ENCODE results near the gene CLIP4. TPM values are rescaled to one million over a fixed set of nuclear protein-coding genes. Genes with fewer than 3 reads are reported as not detected.

Gene CLIP4
- total and polyA plus RNA-seq, 2 of the 4 experiments (the other 2 are of a cell fraction) = 29.7 to 66.3 TPM

DNA sequence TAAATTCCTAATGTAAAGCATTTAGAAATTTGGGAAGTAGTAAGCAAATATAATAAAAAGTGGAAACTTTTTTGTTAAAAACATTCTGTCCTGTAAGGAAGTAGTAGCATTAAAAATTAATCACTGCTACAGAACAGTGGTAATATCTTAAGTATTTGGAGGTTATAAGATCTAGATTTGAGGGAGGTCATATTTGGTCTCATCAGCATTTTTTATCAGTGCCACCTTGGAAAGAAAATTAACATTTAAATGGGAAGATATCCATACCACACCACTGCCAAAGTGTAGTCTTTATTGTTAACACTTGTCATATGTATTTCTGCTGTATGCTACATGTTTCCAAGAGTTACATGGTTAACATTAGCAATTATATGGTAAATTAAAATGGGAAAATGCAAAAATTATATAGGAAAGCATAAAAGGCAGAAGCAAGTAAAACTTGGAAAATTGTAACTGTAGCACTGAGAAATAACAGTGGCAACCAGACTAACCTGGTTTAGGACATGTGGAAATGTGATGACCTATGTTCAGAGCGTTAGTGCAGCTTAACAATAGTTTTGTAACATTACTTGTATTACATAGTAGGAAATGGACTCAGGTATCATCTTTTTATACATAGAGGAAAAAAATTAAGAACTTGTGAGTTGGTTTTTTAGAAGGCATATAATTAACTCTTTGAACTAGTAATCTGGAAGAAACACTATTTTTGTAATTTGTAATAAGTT lies 47.2 kb downstream of the CLIP4 start:
- Histone ChIP-seq H2BK5ac (ENCODE audit: low read depth, low read length, poor library complexity, severe bottlenecking) (no peak overlapping the region), H3K4me3 (ENCODE audit: insufficient read depth, low read depth, low read length) (no peak overlapping the region), H3K56ac (ENCODE audit: extremely low read depth, insufficient read depth, low read length) (no peak overlapping the region), H3K9me3 (ENCODE audit: control insufficient read depth, insufficient read depth, low read length) (no peaks in the 10 kb centered on the region), H3K27me3 (ENCODE audit: control insufficient read depth, insufficient read depth, low read length) (no peaks in the 10 kb centered on the region), H3K4me2 (ENCODE audit: low read depth, low read length) (no peak overlapping the region), H2AFZ (replicated peaks; ENCODE audit: low read length, poor library complexity) (no peak overlapping the region), H2AK9ac (replicated peaks; ENCODE audit: low read depth, low read length, poor library complexity) (no peak overlapping the region), H4K8ac (ENCODE audit: low read depth in 2 of 2, low read length in 2 of 2) (no peak overlapping the region), H4K91ac (ENCODE audit: insufficient read depth, low read depth, low read length) (no peak overlapping the region), H3K18ac (ENCODE audit: low read depth, low read length) (no peak overlapping the region), H2AK5ac (ENCODE audit: low read depth, low read length) (no peak overlapping the region), H3K9me1 (ENCODE audit: insufficient read depth, low read length) (peaks cover 2% of the 10 kb centered on the region; the same call in 1 of the 2 replicates), H4K5ac (ENCODE audit: low read depth, low read length) (no peak overlapping the region), H2BK20ac (ENCODE audit: low read depth, low read length) (no peak overlapping the region), H3K14ac (replicated peaks; ENCODE audit: low read depth, low read length) (no peak overlapping the region), H3K9ac (ENCODE audit: low read depth, low read length) (no peak overlapping the region), H3K79me1 (ENCODE audit: low read depth in 1 of 2, low read length in 2 of 2) (peaks cover 2 to 6% of the 10 kb centered on the region in 2 experiments; a peak in 1 of 4 replicates), H2BK120ac (ENCODE audit: low read depth, low read length) (no peak overlapping the region), H3K27ac (ENCODE audit: insufficient read depth, low read length) (no peak overlapping the region), H2BK15ac (ENCODE audit: low read depth, low read length) (no peak overlapping the region), H3K23ac (ENCODE audit: low read depth, low read length) (no peak overlapping the region), H3K4me1 (ENCODE audit: control insufficient read depth, insufficient read depth, low read length) (peaks cover 6% of the 10 kb centered on the region), H4K20me1 (ENCODE audit: insufficient read depth, low read length) (no peaks in the 10 kb centered on the region), H3K4ac (ENCODE audit: low read depth, low read length) (no peak overlapping the region), H3K36me3 (ENCODE audit: control insufficient read depth, insufficient read depth, low read length) (peaks cover 18% of the 10 kb centered on the region)
- ATAC-seq (ENCODE audit: low read depth) (no peak), DNase-seq (no peak)
- dilution Hi-C loops (cut with HindIII; ENCODE audit: low sequenced_read_pairs, unreplicated experiment) (no loop called here), in situ Hi-C loops (cut with MboI; ENCODE audit: low sequenced_read_pairs) (no loop called here), intact Hi-C loops (cut with micrococcal nuclease) (no loop called here)
- no CpG with 5 or more reads among the region's 1 CpG for WGBS, 2 experiments (ENCODE audit: extremely low coverage in 2 of 2, insufficient read length in 1 of 2)
- BruUV-seq (replicated peaks) = no TSS peak
- ChIA-PET CTCF (no interaction called here), POLR2A (ENCODE audit: unreplicated experiment) (no interaction called here)
- peak; percentile 74 for TF ChIP-seq MAFK (IDR thresholded peaks at IDR 0.05; ENCODE audit: low read depth, low read length)
- no peak for TF ChIP-seq NFE2L2 (IDR thresholded peaks at IDR 0.05; ENCODE audit: low read depth, low read length)
- no peak for TF ChIP-seq SMC3 (IDR thresholded peaks at IDR 0.05; ENCODE audit: low read depth, low read length)
